Stimulated activated naive CD4-positive, alpha-beta T cell treated with Interleukin-2 at 50 U/mL for 16 hours (primary cell): Measurements from ENCODE around the gene SYNE1.
"Not testable (repeated sequence)": the region's sequence is repeated elsewhere in the genome, so short reads cannot be mapped to it uniquely, and the experiment has no call there.

Source experiments
- DNase-seq: peaks from one replicate; lab custom pipeline; 2025; lab: John Stamatoyannopoulos, UW

Gene SYNE1

DNA sequence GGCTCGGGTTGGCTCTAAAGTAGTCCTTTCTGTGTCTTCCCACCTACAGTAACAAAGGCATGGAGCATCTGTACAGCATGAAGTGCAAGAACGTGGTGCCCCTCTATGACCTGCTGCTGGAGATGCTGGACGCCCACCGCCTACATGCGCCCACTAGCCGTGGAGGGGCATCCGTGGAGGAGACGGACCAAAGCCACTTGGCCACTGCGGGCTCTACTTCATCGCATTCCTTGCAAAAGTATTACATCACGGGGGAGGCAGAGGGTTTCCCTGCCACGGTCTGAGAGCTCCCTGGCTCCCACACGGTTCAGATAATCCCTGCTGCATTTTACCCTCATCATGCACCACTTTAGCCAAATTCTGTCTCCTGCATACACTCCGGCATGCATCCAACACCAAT, 538.5 kb downstream of the SYNE1 start:
- no peak for DNase-seq

DNA sequence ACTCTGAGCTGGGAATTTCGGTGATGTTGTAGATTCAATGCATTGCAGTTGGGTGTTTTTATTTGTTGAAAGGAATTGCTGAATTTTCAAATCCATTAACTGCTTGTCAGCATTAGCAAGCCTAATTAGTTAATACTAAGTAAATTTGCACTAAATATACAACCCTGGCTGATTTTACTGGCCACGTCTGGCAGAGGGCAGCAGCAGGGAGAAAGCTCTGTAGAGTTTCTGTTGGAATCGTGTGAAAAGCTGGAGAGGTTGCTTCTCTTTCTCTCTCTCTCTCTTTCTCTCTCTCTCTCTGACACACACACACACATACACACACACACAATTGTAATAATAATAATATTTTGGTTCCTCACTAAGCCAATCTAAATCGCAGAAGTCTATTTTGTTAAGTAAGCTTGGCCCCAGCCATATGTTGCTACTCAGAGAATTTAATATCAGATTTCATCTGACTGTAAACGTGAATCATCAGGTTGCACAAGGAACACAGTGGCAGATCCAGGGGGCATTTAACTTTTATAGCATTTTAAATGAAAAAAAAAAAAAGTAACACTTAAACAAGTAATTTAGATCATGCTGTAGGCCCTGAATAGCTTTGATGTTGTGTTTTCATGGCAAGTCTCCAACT, 540.2 kb downstream of the SYNE1 start:
- no peak for DNase-seq

DNA sequence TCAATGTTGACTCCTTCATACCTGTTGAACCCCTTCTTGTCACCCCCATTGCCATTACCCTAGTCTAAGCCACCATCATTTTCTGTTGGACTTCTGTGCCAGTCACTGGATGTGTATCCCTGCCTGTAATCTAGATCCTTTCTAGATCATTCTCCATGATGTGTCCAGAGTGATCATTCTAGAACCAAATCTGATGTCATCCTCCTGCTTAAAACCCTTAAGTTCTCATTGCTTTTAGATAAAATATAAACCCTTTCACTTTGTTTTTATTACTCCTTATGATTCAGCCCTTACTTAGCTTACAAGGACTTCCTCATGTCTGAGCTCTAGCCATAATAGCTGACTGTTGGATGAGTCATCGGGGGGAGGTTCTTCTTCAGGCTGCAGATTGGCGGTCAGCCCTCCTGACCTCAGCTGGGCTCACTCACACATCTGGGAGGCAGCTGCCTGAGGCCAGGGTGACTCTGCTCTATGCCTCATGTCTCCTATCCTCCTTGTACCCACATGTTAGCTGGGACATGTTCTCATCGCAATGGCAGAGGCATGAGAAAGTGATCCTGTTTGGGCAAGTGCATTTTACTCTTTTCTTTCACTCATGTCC, 542.1 kb downstream of the SYNE1 start:
- no peak for DNase-seq

DNA sequence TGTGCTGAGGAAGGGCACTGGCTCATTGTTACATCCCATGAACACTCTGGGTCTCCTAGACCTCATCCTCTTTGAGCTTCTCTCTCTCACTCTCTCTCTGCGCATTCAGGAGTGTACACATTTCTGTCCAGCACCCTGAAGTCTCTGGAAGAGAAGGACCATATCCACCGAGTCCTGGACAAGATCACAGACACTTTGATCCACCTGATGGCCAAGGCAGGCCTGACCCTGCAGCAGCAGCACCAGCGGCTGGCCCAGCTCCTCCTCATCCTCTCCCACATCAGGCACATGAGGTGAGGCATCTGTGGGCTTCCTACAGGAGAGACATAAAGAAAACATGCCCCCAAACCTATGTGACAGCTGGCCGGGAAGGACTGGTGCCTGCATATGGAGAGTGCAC, 542.9 kb downstream of the SYNE1 start:
- no peak for DNase-seq

DNA sequence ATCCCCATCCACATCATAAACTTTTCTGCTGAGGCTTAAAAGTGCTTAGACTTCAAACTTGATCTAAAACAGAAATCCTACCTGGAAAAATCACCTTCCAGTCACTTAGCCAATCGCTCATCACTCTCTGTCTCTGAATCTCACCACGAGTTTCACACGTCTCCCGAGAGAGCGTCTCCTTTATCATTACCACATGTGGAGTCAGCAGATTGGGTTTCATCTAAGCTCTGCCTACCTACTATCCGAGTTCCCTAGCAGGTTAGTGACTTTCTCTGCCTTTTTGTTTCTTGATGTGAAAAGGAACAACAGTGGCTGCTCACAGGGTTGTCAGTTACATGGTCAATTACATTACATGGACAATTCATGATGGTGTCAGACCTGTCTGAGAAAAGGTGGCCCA, 543.5 kb downstream of the SYNE1 start:
- DNase-seq: no peak

DNA sequence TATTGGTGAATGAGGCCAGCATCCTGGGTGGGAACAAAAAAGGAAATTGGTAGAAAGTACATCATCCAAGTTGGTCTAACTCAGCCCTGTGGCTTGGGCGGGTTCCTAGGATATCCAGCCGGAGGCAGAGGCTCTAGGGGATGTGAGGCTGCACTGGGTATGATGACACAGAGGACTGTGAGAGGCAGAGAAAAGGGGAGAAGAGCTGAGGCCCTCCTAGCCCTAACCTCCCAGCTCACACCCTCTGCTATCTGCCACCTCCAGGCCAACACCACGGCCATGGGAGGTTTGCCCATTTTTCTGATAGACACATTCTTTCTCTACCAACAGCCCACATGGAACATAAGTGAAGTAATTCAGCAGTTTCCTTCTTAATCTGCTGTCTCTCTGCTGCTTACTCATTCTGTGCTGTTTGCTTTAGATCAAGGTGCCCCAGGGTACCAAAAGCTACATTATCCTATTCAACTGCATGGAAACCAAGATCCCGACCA, 545.3 kb downstream of the SYNE1 start:
- no peak for DNase-seq

DNA sequence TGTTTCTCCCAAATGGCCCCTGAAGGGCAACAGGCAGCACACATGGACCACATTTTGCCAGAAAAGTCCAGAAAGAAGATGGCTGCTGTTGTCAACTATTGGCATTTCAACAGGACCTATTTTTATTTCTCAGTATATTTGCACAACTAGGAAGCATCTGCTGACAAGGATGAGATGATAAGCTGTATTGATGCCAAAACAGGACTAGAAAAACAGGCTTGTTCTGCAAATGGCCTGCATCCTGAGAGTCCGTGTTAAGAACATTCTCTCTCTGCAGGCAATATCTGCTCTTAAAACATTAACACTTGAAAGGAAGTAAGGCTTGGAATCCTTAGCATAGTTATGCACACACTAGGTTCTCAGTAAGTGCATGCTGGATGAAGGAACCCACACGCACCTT, 546.0 kb downstream of the SYNE1 start:
- no peak for DNase-seq

DNA sequence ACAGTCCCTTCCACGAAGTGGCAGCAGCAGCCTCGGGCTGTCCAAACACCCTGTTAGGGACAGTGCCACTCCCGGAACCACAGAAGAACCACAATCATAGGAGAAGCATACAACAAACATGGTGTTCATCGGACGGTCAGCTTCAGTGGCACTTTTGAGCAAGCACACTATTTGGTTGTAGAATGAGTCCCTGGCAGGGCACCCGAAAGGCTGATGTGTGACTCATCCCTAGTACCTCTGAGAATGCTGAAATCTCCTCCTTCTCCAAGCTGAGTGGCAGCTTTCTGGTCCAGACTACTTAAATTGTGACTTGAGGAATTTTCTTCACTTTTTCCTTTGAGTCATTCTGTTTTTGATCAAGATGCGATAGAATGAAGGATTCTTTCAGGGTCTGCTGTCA, 547.2 kb downstream of the SYNE1 start:
- DNase-seq: no peak

DNA sequence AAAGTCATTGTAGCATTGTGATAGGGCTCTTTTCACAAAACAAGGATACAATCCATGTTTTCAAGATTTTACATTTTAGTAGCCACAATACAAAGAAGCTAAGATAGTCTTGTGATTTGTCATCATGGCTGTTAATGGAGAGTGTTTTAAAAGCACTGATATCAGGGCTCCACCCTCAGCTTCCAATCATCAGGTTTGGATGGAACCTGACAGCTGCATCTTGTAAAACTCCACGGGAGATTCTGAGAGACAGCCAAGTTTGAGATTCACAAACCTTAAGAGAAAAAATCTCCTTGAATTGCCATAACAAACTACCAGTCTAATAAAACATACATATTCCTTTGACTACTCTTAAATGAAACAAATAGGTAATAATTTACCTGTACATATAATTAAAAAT, 549.5 kb downstream of the SYNE1 start:
- DNase-seq: no peak

DNA sequence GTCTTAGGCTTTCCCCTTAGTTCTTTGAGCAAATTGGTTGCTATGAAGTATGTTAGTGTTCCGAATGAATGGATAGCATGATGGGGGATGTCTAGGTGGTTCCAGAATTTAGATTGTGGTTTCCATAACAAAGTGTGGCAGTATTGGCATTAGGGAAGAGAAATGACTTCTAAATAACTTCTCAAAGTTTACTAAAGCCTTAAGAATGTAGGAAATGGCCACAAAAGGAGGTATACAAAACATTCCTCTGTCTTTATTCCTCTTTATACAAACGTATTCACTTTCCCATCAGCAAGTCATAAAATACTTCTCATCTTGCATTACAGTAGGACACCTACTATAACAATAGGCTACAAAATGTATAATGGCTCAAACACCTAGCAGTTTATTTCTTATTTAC, 550.1 kb downstream of the SYNE1 start:
- DNase-seq: no peak

DNA sequence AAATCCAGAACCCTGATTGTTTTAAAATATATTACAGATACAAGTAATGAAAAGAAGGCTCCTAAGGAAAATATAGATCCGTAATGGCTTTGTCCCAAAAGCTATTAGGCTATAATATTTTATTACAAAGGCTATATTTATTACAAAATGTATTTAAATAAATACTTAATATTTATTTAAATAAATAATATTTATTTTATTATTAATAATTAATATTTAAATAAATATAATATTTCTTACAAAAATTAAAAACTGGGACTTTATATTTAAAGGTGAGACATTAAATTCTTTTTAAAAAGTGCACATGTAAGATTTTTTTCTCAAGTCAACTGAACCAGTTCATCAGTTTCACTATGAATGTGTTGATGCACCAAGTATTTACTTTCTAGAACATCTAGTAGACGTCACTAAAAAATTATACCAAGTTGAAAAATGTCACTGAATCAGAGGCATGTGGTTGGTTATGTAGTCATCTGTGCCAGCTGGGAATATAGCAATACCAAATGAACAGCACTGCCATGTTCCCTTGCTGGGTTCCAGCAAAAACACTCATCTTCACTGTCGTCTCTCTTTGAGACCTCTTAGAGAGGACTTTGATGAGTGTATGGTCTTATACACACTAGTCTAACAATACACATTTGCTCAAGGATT, 550.8 kb downstream of the SYNE1 start:
- no peak for DNase-seq

DNA sequence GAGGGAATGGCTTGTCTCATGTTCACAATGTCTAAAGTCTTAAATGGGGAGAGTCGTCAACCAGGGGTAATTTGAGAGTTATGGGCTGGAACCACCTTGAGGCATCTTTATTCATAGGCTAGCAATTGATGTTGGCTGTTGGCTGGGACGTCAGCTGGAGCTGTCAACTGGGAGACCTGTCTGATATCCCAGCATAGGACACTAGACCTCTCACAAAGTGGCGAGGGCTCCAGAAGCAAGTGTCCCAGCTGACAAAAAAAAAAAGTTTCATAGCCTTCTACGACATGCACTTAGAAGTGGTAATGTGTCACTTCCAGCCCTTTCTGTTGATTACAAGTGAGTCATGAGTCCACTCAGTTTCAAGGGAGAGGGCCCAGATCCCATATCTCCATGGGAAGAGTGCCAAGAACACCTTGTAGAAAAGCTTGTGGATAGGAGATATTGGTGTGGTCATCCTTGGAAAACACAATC, 551.7 kb downstream of the SYNE1 start:
- no peak for DNase-seq

DNA sequence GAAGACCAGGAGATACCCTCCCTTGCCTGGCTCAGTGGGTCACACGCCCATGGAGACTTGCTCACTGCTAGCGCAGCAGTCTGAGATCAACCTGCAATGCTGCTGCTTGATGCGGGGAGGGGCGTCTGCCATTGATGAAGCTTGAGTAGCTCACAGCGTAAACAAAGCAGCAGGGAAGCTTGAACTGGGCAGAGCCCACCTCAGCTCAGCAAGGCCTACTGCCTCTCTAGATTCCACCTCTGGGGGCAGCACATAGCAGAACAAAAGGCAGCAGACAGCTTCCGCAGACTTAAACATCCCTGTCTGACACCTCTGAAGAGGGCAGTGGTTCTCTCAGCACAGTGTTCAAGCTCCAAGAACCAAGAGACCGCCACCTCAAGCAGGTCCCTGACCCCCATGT, 558.4 kb downstream of the SYNE1 start:
- no peak for DNase-seq

DNA sequence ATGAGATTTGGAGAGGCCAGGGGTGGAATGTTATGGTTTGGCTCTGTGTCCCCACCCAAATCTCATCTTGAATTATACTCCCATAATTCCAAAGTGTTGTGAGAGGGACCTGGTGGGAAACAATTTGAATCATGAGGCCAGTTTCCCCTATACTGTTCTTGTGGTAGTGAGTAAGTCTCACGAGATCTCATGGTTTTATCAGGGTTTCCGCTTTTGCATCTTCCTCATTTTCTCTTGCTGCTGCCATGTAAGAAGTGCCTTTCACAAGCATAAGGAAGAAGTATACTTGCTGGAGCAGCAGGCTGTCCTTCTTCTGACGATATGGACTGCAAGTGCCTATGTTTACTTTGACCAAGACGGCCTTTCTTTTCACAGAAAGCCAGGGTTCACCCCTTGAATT, 559.2 kb downstream of the SYNE1 start:
- DNase-seq: no peak

DNA sequence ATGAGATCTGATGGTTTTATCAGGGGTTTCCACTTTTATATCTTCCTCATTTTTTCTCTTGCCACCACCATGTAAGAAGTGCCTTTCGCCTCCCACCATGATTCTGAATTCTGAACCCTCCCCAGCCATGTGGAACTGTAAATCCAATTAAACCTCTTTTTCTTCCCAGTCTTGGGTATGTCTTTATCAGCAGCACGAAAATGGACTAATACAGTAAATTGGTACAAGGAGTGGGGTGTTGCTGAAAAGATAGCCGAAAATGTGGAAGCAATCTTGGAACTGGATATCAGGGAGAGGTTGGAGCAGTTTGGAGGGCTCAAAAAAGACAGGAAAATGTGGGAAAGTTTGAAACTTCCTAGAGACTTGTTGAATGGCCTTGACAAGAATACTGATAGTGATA, 560.9 kb downstream of the SYNE1 start:
- DNase-seq: not testable (repeated sequence)

DNA sequence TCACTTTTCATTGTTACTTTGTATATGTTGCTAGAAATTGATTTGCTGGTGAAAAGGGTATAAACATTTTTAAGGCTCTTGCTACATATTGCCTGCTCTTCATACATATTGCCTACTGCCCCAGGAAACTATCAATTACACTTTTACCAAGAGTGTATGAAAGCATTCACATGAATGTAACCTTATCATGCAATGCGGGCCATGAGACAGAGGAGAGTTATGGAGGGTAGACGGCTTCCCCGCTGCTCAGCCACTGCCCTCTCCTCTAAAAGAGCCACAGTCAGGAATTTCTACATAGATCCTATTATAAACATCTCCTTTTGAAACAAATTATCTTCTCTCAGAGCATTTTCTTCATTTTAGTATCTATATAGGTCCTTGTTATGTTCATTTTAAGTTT, 565.3 kb downstream of the SYNE1 start:
- DNase-seq: no peak
